Brain microvascular endothelial cell (primary cell): ENCODE data around the gene MCU.

Experiments used
- DNase-seq: peaks from one replicate; pipeline ENCODE4 v3.0.0-alpha.2; 2020
- H3K27ac ChIP-seq: fragments of 250-450 bp; sonication (Bioruptor Pico); 2 replicates; pipeline ENCODE4 v1.5.1; 2020; ENCODE audit warnings: mild to moderate bottlenecking, moderate library complexity
- H3K27me3 ChIP-seq: fragments of 250-450 bp; sonication (Bioruptor Pico); replicated peaks from 2 replicates; pipeline ENCODE4 v1.5.1; 2020; ENCODE audit warnings: mild to moderate bottlenecking
- H3K36me3 ChIP-seq: fragments of 250-450 bp; sonication (Bioruptor Pico); replicated peaks from 2 replicates; pipeline ENCODE4 v1.5.1; 2020; ENCODE audit warnings: mild to moderate bottlenecking
- H3K4me3 ChIP-seq: 2 replicates; pipeline ENCODE4 v1.5.1; 2011; ENCODE audit warnings: low read depth, mild to moderate bottlenecking, control low read depth, low read length, moderate library complexity
- CTCF ChIP-seq: IDR thresholded peaks from 2 replicates; pipeline ENCODE4 v1.5.1; 2011; ENCODE audit warnings: low read depth, mild to moderate bottlenecking, moderate library complexity, low read length, control low read depth, inconsistent platforms; ENCODE audit errors: missing control alignments
- in situ Hi-C: cut with HindIII; loops from 2 replicates; pipeline ENCODE4 v1.10.0; 2017; ENCODE audit warnings: low sequenced_read_pairs, low pct_ligation_motif_present

The MCU gene

GRCh38 chr10:72779874-72780273 lies 87.9 kb downstream of the MCU start:
- Histone ChIP-seq H3K36me3 (no peaks in the 10 kb centered on the region), H3K4me3 (no peak overlapping the region), H3K27ac (no peak overlapping the region), H3K27me3 (no peaks in the 10 kb centered on the region)
- no peak for DNase-seq
- no peak for TF ChIP-seq CTCF
- in situ Hi-C loops: no loop called here

GRCh38 chr10:72782649-72783330 lies 90.8 kb downstream of the MCU start:
- Histone ChIP-seq H3K27me3 (no peaks in the 10 kb centered on the region), H3K36me3 (no peaks in the 10 kb centered on the region), H3K4me3 (no peak overlapping the region), H3K27ac (no peak overlapping the region)
- no peak for DNase-seq
- TF ChIP-seq CTCF: no peak
- in situ Hi-C loops: no loop called here

- in situ Hi-C loops: no loop called here
Observed at GRCh38 chr10:72783410-72783833, 91.5 kb downstream of the MCU start.

GRCh38 chr10:72784551-72785351 lies 92.8 kb downstream of the MCU start:
- no peak for TF ChIP-seq CTCF
- in situ Hi-C loops: no loop called here
- Histone ChIP-seq H3K27me3 (no peaks in the 10 kb centered on the region), H3K27ac (no peak overlapping the region), H3K4me3 (no peak overlapping the region), H3K36me3 (no peaks in the 10 kb centered on the region)
- peak; percentile 76 for DNase-seq

More at GRCh38 chr10:72783410-72783833, 91.5 kb downstream of the MCU start:
- no peak for DNase-seq
- Histone ChIP-seq H3K4me3 (no peak overlapping the region), H3K36me3 (no peaks in the 10 kb centered on the region), H3K27ac (no peak overlapping the region), H3K27me3 (no peaks in the 10 kb centered on the region)
- no peak for TF ChIP-seq CTCF

GRCh38 chr10:72785409-72785808 lies 93.5 kb downstream of the MCU start:
- DNase-seq: no peak
- Histone ChIP-seq H3K27ac (no peak overlapping the region), H3K4me3 (no peak overlapping the region), H3K27me3 (no peaks in the 10 kb centered on the region), H3K36me3 (no peaks in the 10 kb centered on the region)
- TF ChIP-seq CTCF: no peak
- in situ Hi-C loops: no loop called here
